Sigmoid colon (tissue), 7 donors: Measurements from ENCODE around the gene MRPS31. TPM values are rescaled to one million over a fixed set of nuclear protein-coding genes. Genes with fewer than 3 reads are reported as not detected.

ENCODE experiments used
- DNase-seq: peaks from one replicate; pipeline ENCODE4 v3.0.0-alpha.2; 2019
- H3K27ac ChIP-seq, 4 donors: fragments of 200-600 bp; sonication (generic); one replicate each; pipeline ENCODE4 v1.5.1; 2016 to 2019; ENCODE audit warnings: mild to moderate bottlenecking in 1 of 4
- H3K27me3 ChIP-seq, 3 donors: fragments of 200-600 bp; sonication (generic); one replicate each; pipeline ENCODE4 v1.5.1; 2019; ENCODE audit warnings: mild to moderate bottlenecking in 1 of 3
- H3K36me3 ChIP-seq, 4 donors: fragments of 200-600 bp; sonication (generic); one replicate each; pipeline ENCODE4 v1.5.1; 2016 to 2019
- H3K4me1 ChIP-seq, 4 donors: fragments of 200-600 bp; sonication (generic); one replicate each; pipeline ENCODE4 v1.5.1; 2017 to 2019
- H3K4me3 ChIP-seq, 4 donors: fragments of 200-600 bp; sonication (generic); one replicate each; pipeline ENCODE4 v1.5.1; 2017 to 2019; ENCODE audit warnings: mild to moderate bottlenecking in 2 of 4, moderate library complexity in 1 of 4
- H3K9me3 ChIP-seq, 4 donors: fragments of 200-600 bp in 3 of 4; sonication (generic) in 3 of 4; one replicate each; pipeline versions ENCODE4 v1.5.1 to v1.6.1; 2013 to 2019
- EP300 ChIP-seq, 4 donors: sonication (generic); formaldehyde crosslinking; IDR thresholded peaks; one replicate each; pipeline ENCODE4 v1.6.1; 2017; ENCODE audit warnings: antibody characterized with exemption in 4 of 4
- POLR2A ChIP-seq, 2 donors: fragments of 450-650 bp; IDR thresholded peaks; one replicate each; pipeline ENCODE4 v1.6.1; 2016; ENCODE audit warnings: antibody characterized with exemption in 2 of 2, mild to moderate bottlenecking in 2 of 2, moderate library complexity in 2 of 2
- POLR2AphosphoS5 ChIP-seq, 4 donors: sonication (generic); formaldehyde crosslinking; IDR thresholded peaks; one replicate each; pipeline ENCODE4 v1.6.1; 2017; ENCODE audit warnings: antibody characterized with exemption in 4 of 4
- WGBS, 2 donors: extraction: QIAGEN DNeasy Blood & Tissue Kit; methylation state at CpG; one replicate each; pipeline ENCODE4 v1.1.7; 2013; 5-methylcytosine and 5-hydroxymethylcytosine counted together
- intact Hi-C: fragments of 100-400 bp; cut with DNase I; formaldehyde crosslinking; loops from one replicate; pipeline ENCODE4 v1.15.1; 2023
- polyA plus RNA-seq, 3 donors: library from polyadenylated mRNA; stranded (reverse); fragments of 200-250 nt; gene quantifications; one replicate each; pipeline ENCODE4 v1.2.3, GENCODE V29; 2013
- total RNA-seq, 4 donors: library from RNA; depleted of rRNA; stranded (reverse); fragments of >200 nt; gene quantifications; one replicate each; pipeline ENCODE4 v1.1.0, GENCODE V29; 2016
- TF ChIP-seq, protein P1 (sequence below), 4 experiments: fragments of 450-650 bp in 3 of 4; fragments of 200-600 bp in 1 of 4; IDR thresholded peaks; one replicate each; pipeline ENCODE4 v1.5.1; 2016 to 2019; ENCODE audit warnings: antibody characterized with exemption in 4 of 4, mild to moderate bottlenecking in 3 of 4, moderate library complexity in 2 of 4
- donor health status: healthy with polysubstance abuse.
- donor health status: Bipolar disorder and iron deficiency.
- donor health status: healthy.

MRPS31 gene
- total and polyA plus RNA-seq, 7 donors = 11.4 to 23.3 (median 19.1) TPM

- WGBS, 2 donors = 91 to 93% methylated on average over 5 of the region's 5 CpGs
- no peak overlapping the region for H3K27ac ChIP-seq
- H3K36me3 ChIP-seq = no peaks in the 10 kb centered on the region
- H3K4me1 ChIP-seq = peaks cover 0 to 9% (median 0%) of the 10 kb centered on the region in 4 donors
- intact Hi-C loops = no loop called here
- DNase-seq = no peak
- no peaks in the 10 kb centered on the region for H3K27me3 ChIP-seq
- no peak overlapping the region for H3K4me3 ChIP-seq
- no peaks in the 10 kb centered on the region for H3K9me3 ChIP-seq
- TF ChIP-seq, protein P1, sequence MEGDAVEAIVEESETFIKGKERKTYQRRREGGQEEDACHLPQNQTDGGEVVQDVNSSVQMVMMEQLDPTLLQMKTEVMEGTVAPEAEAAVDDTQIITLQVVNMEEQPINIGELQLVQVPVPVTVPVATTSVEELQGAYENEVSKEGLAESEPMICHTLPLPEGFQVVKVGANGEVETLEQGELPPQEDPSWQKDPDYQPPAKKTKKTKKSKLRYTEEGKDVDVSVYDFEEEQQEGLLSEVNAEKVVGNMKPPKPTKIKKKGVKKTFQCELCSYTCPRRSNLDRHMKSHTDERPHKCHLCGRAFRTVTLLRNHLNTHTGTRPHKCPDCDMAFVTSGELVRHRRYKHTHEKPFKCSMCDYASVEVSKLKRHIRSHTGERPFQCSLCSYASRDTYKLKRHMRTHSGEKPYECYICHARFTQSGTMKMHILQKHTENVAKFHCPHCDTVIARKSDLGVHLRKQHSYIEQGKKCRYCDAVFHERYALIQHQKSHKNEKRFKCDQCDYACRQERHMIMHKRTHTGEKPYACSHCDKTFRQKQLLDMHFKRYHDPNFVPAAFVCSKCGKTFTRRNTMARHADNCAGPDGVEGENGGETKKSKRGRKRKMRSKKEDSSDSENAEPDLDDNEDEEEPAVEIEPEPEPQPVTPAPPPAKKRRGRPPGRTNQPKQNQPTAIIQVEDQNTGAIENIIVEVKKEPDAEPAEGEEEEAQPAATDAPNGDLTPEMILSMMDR (IDR thresholded peaks at IDR 0.05) = no peak
- TF ChIP-seq POLR2AphosphoS5 (IDR thresholded peaks at IDR 0.05) = no peak
- no peak for TF ChIP-seq POLR2A (IDR thresholded peaks at IDR 0.05)
- no peak for TF ChIP-seq EP300 (IDR thresholded peaks at IDR 0.05)
Measured at GRCh38 chr13:40779796-40780285, 8.9 kb upstream of the MRPS31 start.

- H3K27me3 ChIP-seq = no peaks in the 10 kb centered on the region
- peaks cover 0 to 9% (median 0%) of the 10 kb centered on the region in 4 donors for H3K4me1 ChIP-seq
- TF ChIP-seq, protein P1 (IDR thresholded peaks at IDR 0.05) = no peak
- TF ChIP-seq POLR2A (IDR thresholded peaks at IDR 0.05) = no peak
- TF ChIP-seq EP300 (IDR thresholded peaks at IDR 0.05) = no peak
- no peak for TF ChIP-seq POLR2AphosphoS5 (IDR thresholded peaks at IDR 0.05)
- H3K4me3 ChIP-seq = no peak overlapping the region
- H3K36me3 ChIP-seq = no peaks in the 10 kb centered on the region
- H3K9me3 ChIP-seq = no peaks in the 10 kb centered on the region
- no peak overlapping the region for H3K27ac ChIP-seq
- intact Hi-C loops = no loop called here
- WGBS, 2 donors = 62 to 63% methylated on average over 4 of the region's 4 CpGs
- no peak for DNase-seq
Measured at GRCh38 chr13:40779049-40779448, 8.1 kb upstream of the MRPS31 start.

GRCh38 chr13:40777809-40778175 is 6.8 kb upstream of the MRPS31 start:
- no peak overlapping the region for H3K4me3 ChIP-seq
- WGBS, 2 donors = 21 to 53% methylated on average over 3 of the region's 3 CpGs
- TF ChIP-seq POLR2A (IDR thresholded peaks at IDR 0.05) (no peak), EP300 (IDR thresholded peaks at IDR 0.05) (no peak), POLR2AphosphoS5 (IDR thresholded peaks at IDR 0.05) (no peak)
- TF ChIP-seq, protein P1 (IDR thresholded peaks at IDR 0.05) = no peak
- intact Hi-C loops = loop anchor here (2.0 kb wide), 1 partner anchor 1097 kb away; no protein-coding TSS in a partner anchor
- H3K4me1 ChIP-seq = peaks cover 0 to 9% (median 0%) of the 10 kb centered on the region in 4 donors
- DNase-seq = no peak
- H3K27ac ChIP-seq = peak overlapping the region in 1 of 4 donors; percentile 13
- H3K27me3 ChIP-seq = no peaks in the 10 kb centered on the region
- no peaks in the 10 kb centered on the region for H3K9me3 ChIP-seq
- no peaks in the 10 kb centered on the region for H3K36me3 ChIP-seq

- Histone ChIP-seq H3K4me1 (peaks cover 0 to 9% (median 0%) of the 10 kb centered on the region in 4 donors), H3K36me3 (no peaks in the 10 kb centered on the region), H3K4me3 (peak overlapping the region in 2 of 4 donors; percentile 16 to 22), H3K27ac (peak overlapping the region in 1 of 4 donors; percentile 13), H3K9me3 (no peaks in the 10 kb centered on the region), H3K27me3 (no peaks in the 10 kb centered on the region)
- WGBS, 2 donors = 11 to 17% methylated on average over 7 of the region's 7 CpGs
- no peak for TF ChIP-seq EP300 (IDR thresholded peaks at IDR 0.05)
- TF ChIP-seq, protein P1 (IDR thresholded peaks at IDR 0.05) = peak in 3 of 4 experiments; percentile 60 to 69 (median 62)
- no peak for DNase-seq
- intact Hi-C loops = loop anchor here (2.0 kb wide), 1 partner anchor 1096 kb away; no protein-coding TSS in a partner anchor
Measured at GRCh38 chr13:40777166-40777808, 6.3 kb upstream of the MRPS31 start.
